GM21576 (cell line): ENCODE measurements around the gene JSRP1.
"Not testable (repeated sequence)": the region's sequence is repeated elsewhere in the genome, so short reads cannot be mapped to it uniquely, and the experiment has no call there.

ENCODE experiments used
- ATAC-seq: cut with Tn5 transposase; IDR thresholded peaks from one replicate; pipeline ENCODE4 v1.9.1; 2021; ENCODE audit warnings: mild to moderate bottlenecking, moderate library complexity; ENCODE audit not compliant: unreplicated experiment

The JSRP1 gene

GRCh38 chr19:2282862-2283237 lies 26.6 kb upstream of the JSRP1 start:
- no peak for ATAC-seq

- no peak for ATAC-seq
These were observed 26.0 kb upstream of the JSRP1 start, which contains the start of gene PEAK3 for GRCh38 chr19:2282062-2282861. TSS of gene PEAK3 (minus strand) at chr19:2282175. CDS start at chr19:2280931, 1,244 bp downstream.

- ATAC-seq = not testable (repeated sequence)
These were observed 25.2 kb upstream of the JSRP1 start for GRCh38 chr19:2281265-2282061.

GRCh38 chr19:2280633-2281264 lies 24.5 kb upstream of the JSRP1 start:
- ATAC-seq = no peak

- no peak for ATAC-seq
These were observed 22.4 kb upstream of the JSRP1 start for GRCh38 chr19:2278459-2279158.

GRCh38 chr19:2277138-2277537 lies 20.9 kb upstream of the JSRP1 start:
- ATAC-seq = no peak

- ATAC-seq = no peak
These were observed 20.3 kb upstream of the JSRP1 start for GRCh38 chr19:2276429-2276986.

GRCh38 chr19:2275588-2276428 lies 19.6 kb upstream of the JSRP1 start:
- ATAC-seq = no peak

- ATAC-seq = no peak
These were observed 18.8 kb upstream of the JSRP1 start for GRCh38 chr19:2274931-2275535.

- no peak for ATAC-seq
These were observed 18.0 kb upstream of the JSRP1 start for GRCh38 chr19:2274185-2274711.

- no peak for ATAC-seq
These were observed 17.4 kb upstream of the JSRP1 start for GRCh38 chr19:2273356-2274184.

- no peak for ATAC-seq
These were observed 15.3 kb upstream of the JSRP1 start for GRCh38 chr19:2271234-2272103.

- ATAC-seq = no peak
These were observed 14.4 kb upstream of the JSRP1 start for GRCh38 chr19:2270423-2271233.

GRCh38 chr19:2270157-2270422 lies 13.9 kb upstream of the JSRP1 start:
- ATAC-seq = no peak

GRCh38 chr19:2269244-2270156 lies 13.3 kb upstream of the JSRP1 start:
- ATAC-seq = peak; percentile 45

- ATAC-seq = no peak
These were observed 12.6 kb upstream of the JSRP1 start for GRCh38 chr19:2268861-2269243.
